ENCODE measurements around the gene SPPL2C.

The SPPL2C gene

DNA sequence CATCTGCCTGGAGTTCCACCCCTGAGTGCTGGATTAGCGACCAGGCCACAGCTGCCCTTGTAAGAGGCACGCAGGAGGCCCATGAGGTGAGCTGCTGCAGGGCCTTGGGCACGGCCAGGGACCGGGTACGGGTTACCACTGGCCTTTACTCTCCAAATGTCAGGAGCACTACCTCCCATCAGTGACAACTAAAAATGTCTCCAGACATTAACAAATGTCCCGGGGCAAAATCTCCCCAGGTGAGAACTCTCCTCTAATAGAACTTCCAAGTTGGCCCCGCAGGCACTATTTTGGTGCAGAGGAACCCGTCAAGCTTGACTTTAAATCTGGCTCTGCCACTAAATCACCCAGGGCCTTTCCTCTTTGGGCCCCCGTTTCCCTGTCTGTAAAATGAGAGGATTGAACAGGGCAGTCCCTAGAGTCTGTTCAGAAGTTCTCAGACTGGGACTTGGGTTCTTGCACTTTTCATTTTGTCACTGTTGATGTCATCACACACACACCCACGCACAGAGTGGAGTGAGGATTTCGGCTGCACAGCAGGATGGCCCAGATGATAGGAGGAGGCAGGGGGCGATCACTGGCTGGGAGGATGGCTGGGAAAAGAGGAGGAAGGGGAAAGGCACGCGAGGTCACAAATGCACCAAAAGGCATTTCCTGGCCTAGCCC is 25.1 kb downstream of the SPPL2C start:
- DNase-seq (ENCODE audit: extremely low read depth, low read depth): no peak
- TF ChIP-seq, protein P1, sequence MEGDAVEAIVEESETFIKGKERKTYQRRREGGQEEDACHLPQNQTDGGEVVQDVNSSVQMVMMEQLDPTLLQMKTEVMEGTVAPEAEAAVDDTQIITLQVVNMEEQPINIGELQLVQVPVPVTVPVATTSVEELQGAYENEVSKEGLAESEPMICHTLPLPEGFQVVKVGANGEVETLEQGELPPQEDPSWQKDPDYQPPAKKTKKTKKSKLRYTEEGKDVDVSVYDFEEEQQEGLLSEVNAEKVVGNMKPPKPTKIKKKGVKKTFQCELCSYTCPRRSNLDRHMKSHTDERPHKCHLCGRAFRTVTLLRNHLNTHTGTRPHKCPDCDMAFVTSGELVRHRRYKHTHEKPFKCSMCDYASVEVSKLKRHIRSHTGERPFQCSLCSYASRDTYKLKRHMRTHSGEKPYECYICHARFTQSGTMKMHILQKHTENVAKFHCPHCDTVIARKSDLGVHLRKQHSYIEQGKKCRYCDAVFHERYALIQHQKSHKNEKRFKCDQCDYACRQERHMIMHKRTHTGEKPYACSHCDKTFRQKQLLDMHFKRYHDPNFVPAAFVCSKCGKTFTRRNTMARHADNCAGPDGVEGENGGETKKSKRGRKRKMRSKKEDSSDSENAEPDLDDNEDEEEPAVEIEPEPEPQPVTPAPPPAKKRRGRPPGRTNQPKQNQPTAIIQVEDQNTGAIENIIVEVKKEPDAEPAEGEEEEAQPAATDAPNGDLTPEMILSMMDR (IDR thresholded peaks at IDR 0.05; ENCODE audit: low read depth, low read length): no peak

DNA sequence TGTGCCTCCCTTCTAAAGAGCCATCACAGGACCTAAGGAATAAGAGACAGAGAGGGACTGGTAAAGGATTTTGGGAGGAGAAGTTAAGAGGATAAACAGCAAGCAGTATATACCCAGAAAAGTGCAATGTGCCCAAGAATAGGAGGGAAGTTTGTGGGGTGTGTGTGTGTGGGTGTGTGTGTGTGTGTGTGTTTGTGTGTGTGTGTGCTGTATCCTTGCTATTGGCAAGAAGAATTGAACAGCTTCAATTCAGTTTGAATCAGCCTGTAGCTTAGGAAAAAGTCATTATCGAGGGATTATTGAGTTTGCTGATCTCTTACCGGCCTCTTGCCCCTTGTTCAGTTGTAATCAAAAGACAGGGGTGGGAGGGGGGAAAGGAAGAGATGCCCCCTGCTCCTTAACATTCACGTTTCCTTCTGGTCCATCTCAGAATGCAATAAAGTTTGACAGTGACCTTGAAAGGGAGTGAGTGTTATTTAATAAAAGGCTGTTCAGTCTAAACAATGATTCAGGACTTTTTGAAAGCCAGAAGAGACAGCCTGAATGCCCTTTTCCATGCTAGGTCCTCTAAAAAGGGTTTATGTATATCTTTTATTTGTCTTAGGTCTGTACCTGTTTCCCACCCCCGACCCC is 25.8 kb downstream of the SPPL2C start:
- DNase-seq (ENCODE audit: extremely low read depth, low read depth): no peak
- TF ChIP-seq, protein P1 (IDR thresholded peaks at IDR 0.05; ENCODE audit: low read depth, low read length): no peak

DNA sequence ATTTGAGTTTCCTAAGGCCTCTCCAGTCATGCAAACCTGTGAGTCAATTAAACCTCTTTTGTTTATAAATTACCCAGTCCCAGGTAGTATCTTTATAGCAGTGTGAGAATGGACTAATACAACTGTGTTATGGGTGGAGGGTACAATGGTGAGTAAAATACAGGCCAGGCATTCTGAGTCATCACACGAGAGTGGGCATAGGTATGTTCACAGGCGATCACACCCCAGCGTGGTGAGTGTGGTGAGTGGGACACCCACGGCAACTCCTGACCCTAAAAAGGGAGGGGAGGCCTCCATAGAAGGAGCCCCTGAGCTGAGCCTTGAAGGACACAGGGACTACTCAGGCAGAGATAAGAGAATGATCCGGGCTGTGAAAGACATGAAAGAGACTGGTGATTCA is 27.0 kb downstream of the SPPL2C start:
- TF ChIP-seq, protein P1 (IDR thresholded peaks at IDR 0.05; ENCODE audit: low read depth, low read length): no peak
- no peak for DNase-seq (ENCODE audit: extremely low read depth, low read depth)

DNA sequence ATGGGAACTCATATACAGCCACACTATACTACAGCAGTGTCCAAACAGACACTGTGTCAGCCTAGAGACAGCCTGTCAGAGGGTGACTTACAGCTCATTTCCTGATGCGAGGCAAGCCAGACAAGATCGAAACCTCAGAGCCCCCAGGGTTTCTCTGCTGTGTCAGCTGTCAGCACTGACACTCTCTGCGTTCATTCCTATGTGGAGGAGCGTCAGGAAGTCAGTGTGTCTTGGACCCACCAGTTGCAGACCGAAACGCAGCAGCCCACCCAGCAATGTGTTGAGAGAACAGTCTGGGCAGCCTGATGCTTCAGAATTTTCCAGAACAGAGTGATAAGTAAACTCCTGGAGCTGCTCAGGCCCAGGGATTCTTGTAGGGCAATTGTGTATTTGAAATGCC is 29.0 kb downstream of the SPPL2C start:
- no peak for DNase-seq (ENCODE audit: extremely low read depth, low read depth)

DNA sequence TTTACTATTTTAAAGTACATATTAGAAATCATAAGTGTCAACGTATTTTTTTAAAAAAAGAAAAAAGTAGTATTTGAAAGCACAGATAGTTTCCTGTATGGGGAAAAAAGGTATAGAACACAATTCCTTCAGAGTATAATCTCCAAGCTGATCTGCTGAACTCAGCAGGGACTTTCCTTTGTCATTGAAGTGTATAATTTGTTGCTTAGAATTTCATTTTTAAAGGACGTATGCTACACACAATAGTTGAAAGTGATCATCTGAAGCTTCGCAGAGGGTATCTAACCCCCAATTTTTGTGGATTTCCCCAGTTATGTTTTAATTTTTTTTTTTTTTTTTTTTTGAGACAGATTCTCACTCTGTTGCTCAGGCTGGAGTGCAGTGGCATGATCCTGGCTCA is 29.5 kb downstream of the SPPL2C start:
- TF ChIP-seq, protein P1 (IDR thresholded peaks at IDR 0.05; ENCODE audit: low read depth, low read length): no peak
- no peak for DNase-seq (ENCODE audit: extremely low read depth, low read depth)

More for the DNA sequence above, 29.0 kb downstream of the SPPL2C start:
- TF ChIP-seq, protein P1 (IDR thresholded peaks at IDR 0.05; ENCODE audit: low read depth, low read length): no peak

DNA sequence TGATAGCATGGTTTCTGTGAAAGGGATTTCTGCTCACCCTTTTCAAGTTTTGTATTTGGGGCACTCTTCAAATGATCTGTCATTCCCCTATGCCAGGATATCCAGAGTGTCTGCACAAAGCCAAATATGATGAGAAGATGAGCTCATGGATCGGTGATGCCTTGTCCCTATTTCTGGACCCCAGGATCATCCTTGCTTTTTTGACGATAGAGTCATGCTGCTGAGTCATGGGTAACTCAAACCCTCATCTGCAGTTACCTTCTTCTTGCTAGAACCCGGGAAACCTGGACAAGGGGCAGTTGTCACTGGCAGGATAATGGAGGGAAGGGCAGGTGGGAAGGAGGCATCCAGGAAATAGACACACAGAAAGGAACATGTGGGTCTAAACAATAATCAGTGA is 31.9 kb downstream of the SPPL2C start:
- DNase-seq (ENCODE audit: extremely low read depth, low read depth): no peak
- TF ChIP-seq, protein P1 (IDR thresholded peaks at IDR 0.05; ENCODE audit: low read depth, low read length): no peak

DNA sequence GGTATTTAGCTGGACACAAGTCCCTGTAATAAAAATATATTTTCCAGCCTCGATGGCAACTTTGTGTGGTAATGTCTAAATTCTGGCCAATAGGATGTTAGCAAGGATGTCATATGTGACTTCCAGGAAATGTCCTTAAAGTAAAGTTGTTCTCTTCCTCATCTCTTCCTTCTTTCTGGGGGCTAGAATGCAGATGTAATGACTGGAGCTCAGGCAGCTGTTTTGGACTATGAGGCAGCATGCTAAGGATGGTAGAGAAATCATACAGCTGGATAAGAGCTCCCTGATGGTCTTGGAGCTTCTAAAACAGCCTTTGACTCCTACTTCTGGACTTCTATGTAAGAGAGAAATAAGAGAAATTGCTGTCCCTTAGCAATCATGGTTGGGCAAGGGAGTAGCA is 32.8 kb downstream of the SPPL2C start:
- DNase-seq (ENCODE audit: extremely low read depth, low read depth): no peak
- TF ChIP-seq, protein P1 (IDR thresholded peaks at IDR 0.05; ENCODE audit: low read depth, low read length): no peak

All from AG09319 (cell line).